CD14-positive monocyte (primary cell): ENCODE data around the gene PKIB. TPM values are rescaled to one million over a fixed set of nuclear protein-coding genes. Genes with fewer than 3 reads are reported as not detected.

Experiments
- DNase-seq, 3 donors: peaks; one replicate each; pipeline ENCODE4 v3.0.0-alpha.2; 2011 to 2022
- H2AFZ ChIP-seq: 2 replicates; pipeline ENCODE4 v1.6.0; 2012; ENCODE audit warnings: mild to moderate bottlenecking, low read depth, low read length, inconsistent platforms; ENCODE audit not compliant: insufficient read depth, poor library complexity, severe bottlenecking
- H3K27ac ChIP-seq, 2 donors: 1 replicate in 1 of 2; 2 replicates in 1 of 2; pipeline ENCODE4 v1.5.1; 2012 to 2013; ENCODE audit warnings: low read length in 2 of 2, control low read depth in 1 of 2, inconsistent platforms in 1 of 2, low read depth in 1 of 2, mild to moderate bottlenecking in 1 of 2
- H3K27me3 ChIP-seq, 2 donors: one replicate each; pipeline versions ENCODE4 v1.6.0 to v1.6.1; 2011 to 2013; ENCODE audit warnings: low read length in 2 of 2; ENCODE audit not compliant: control insufficient read depth in 2 of 2, insufficient read depth in 2 of 2
- H3K36me3 ChIP-seq, 2 donors: replicated peaks in 1 of 2; 1 replicate in 1 of 2; 2 replicates in 1 of 2; pipeline versions ENCODE4 v1.5.1 to v1.6.1; 2012 to 2013; ENCODE audit warnings: low read length in 2 of 2, control low read depth in 1 of 2, inconsistent platforms in 1 of 2, mild to moderate bottlenecking in 1 of 2; ENCODE audit not compliant: insufficient read depth in 2 of 2, control insufficient read depth in 1 of 2
- H3K4me1 ChIP-seq, 2 donors: 1 replicate in 1 of 2; 2 replicates in 1 of 2; pipeline versions ENCODE4 v1.5.1 to v1.6.1; 2012 to 2013; ENCODE audit warnings: low read length in 2 of 2, control low read depth in 1 of 2, inconsistent platforms in 1 of 2, mild to moderate bottlenecking in 1 of 2, moderate library complexity in 1 of 2; ENCODE audit not compliant: insufficient read depth in 2 of 2, control insufficient read depth in 1 of 2
- H3K4me2 ChIP-seq: replicated peaks from 2 replicates; pipeline ENCODE3; 2012; ENCODE audit warnings: low read length, moderate library complexity, mild to moderate bottlenecking; ENCODE audit not compliant: poor library complexity, severe bottlenecking; ENCODE audit errors: extremely low read depth
- H3K4me3 ChIP-seq, 3 experiments: fragments of 200-600 bp in 1 of 3; sonication (generic) in 1 of 3; replicated peaks in 1 of 3; 1 replicate in 2 of 3; 2 replicates in 1 of 3; pipeline ENCODE4 v1.5.1; 2011 to 2013; ENCODE audit warnings: low read length in 3 of 3, mild to moderate bottlenecking in 3 of 3, control low read depth in 2 of 3, low read depth in 2 of 3, inconsistent platforms in 1 of 3, moderate library complexity in 1 of 3
- H3K79me2 ChIP-seq: 2 replicates; pipeline ENCODE4 v1.6.0; 2012; ENCODE audit warnings: mild to moderate bottlenecking, control low read depth, inconsistent platforms, low read length, moderate library complexity; ENCODE audit not compliant: insufficient read depth
- H3K9ac ChIP-seq: 2 replicates; pipeline ENCODE4 v1.6.0; 2017; ENCODE audit warnings: low read length, mild to moderate bottlenecking; ENCODE audit not compliant: insufficient read depth, poor library complexity, severe bottlenecking
- H3K9me3 ChIP-seq, 2 donors: replicated peaks in 1 of 2; 1 replicate in 1 of 2; 2 replicates in 1 of 2; pipeline versions ENCODE4 v1.5.1 to v1.6.1; 2012 to 2013; ENCODE audit warnings: low read length in 2 of 2, control low read depth in 1 of 2; ENCODE audit not compliant: control insufficient read depth in 1 of 2, insufficient read depth in 1 of 2
- H4K20me1 ChIP-seq: 2 replicates; pipeline ENCODE4 v1.6.0; 2012; ENCODE audit warnings: mild to moderate bottlenecking, low read length, control low read depth, moderate library complexity; ENCODE audit not compliant: insufficient read depth
- H3K27ac Mint-ChIP-seq, 7 donors: one replicate each; pipeline ENCODE4 v1.8.0; 2020; ENCODE audit warnings: mild to moderate bottlenecking in 7 of 7, mixed read lengths in 7 of 7, moderate library complexity in 6 of 7, inconsistent platforms in 2 of 7
- H3K27me3 Mint-ChIP-seq, 3 donors: one replicate each; pipeline ENCODE4 v1.8.0; 2021 to 2022; ENCODE audit warnings: low read depth in 3 of 3, mild to moderate bottlenecking in 3 of 3, mixed read lengths in 3 of 3, moderate library complexity in 3 of 3, inconsistent platforms in 1 of 3
- H3K36me3 Mint-ChIP-seq, 2 donors: one replicate each; pipeline ENCODE4 v1.8.0; 2020; ENCODE audit warnings: mixed read lengths in 2 of 2, inconsistent platforms in 1 of 2, mild to moderate bottlenecking in 1 of 2
- H3K4me1 Mint-ChIP-seq: one replicate; pipeline ENCODE4 v1.8.0; 2020; ENCODE audit warnings: mild to moderate bottlenecking, mixed read lengths
- H3K4me3 Mint-ChIP-seq, 2 donors: one replicate each; pipeline ENCODE4 v1.8.0; 2020; ENCODE audit warnings: mild to moderate bottlenecking in 2 of 2, mixed read lengths in 2 of 2, moderate library complexity in 1 of 2
- H3K9me3 Mint-ChIP-seq, 7 donors: one replicate each; pipeline ENCODE4 v1.8.0; 2020 to 2022; ENCODE audit warnings: mixed read lengths in 7 of 7, mild to moderate bottlenecking in 6 of 7, moderate library complexity in 6 of 7, inconsistent platforms in 2 of 7
- WGBS: methylation state at CpG from one replicate; pipeline ENCODE4 v1.1.5; 2013; ENCODE audit warnings: missing lambda C conversion rate; ENCODE audit not compliant: insufficient coverage; 5-methylcytosine and 5-hydroxymethylcytosine counted together
- intact Hi-C, 2 donors: fragments of 100-400 bp; cut with micrococcal nuclease; formaldehyde crosslinking; loops; one replicate each; pipeline versions ENCODE4 v1.15.0 to v1.15.1; 2023
- polyA plus RNA-seq, 3 donors: library from polyadenylated mRNA; depleted of rRNA in 1 of 3; unstranded in 2 of 3; stranded (reverse) in 1 of 3; fragments of 300-500 nt in 2 of 3; fragments of >200 nt in 1 of 3; fragmentation: Illumina TruSeq in 2 of 3; gene quantifications; 1 replicate in 2 of 3; 2 replicates in 1 of 3; pipeline ENCODE4 v1.2.3, GENCODE V29; 2012 to 2021
- TF ChIP-seq, protein P1 (sequence below): fragments of 200-600 bp; IDR thresholded peaks from one replicate; pipeline ENCODE4 v1.8.0; 2022; ENCODE audit warnings: antibody characterized with exemption, mild to moderate bottlenecking

The PKIB gene
- polyA plus RNA-seq, 3 donors = 1.3 to 2.0 (median 1.4) TPM

DNA sequence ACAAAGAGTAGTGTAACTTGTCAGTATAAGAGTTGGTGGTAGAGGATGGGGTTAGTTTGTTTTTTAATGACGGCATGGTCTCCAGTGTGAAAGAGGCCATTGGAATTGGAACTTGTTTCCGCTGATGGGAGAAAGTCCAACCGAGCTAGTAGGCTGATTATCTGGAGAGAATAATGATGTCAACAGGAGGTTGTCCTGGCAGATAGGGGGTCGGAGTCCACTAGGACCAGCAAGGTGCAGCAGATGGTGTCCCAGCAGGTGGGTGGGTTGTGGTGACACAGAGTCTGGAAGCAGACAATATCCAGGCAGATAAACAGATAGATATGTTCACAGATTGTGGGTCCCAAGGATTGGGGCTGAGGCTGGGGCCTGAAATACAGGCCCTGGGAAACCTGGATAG lies 35.1 kb downstream of the PKIB start:
- Histone ChIP-seq H3K27me3 (no peaks in the 10 kb centered on the region), H3K36me3 (no peaks in the 10 kb centered on the region), H3K9me3 (no peaks in the 10 kb centered on the region), H3K4me3 (no peak overlapping the region), H2AFZ (no peak overlapping the region), H3K79me2 (no peaks in the 10 kb centered on the region), H3K9ac (no peak overlapping the region), H3K4me1 (no peaks in the 10 kb centered on the region), H3K27ac (no peak overlapping the region), H3K4me2 (no peak overlapping the region), H4K20me1 (no peaks in the 10 kb centered on the region)
- no peaks in the 10 kb centered on the region for H3K4me1 Mint-ChIP-seq
- no peak overlapping the region for H3K4me3 Mint-ChIP-seq
- TF ChIP-seq, protein P1, sequence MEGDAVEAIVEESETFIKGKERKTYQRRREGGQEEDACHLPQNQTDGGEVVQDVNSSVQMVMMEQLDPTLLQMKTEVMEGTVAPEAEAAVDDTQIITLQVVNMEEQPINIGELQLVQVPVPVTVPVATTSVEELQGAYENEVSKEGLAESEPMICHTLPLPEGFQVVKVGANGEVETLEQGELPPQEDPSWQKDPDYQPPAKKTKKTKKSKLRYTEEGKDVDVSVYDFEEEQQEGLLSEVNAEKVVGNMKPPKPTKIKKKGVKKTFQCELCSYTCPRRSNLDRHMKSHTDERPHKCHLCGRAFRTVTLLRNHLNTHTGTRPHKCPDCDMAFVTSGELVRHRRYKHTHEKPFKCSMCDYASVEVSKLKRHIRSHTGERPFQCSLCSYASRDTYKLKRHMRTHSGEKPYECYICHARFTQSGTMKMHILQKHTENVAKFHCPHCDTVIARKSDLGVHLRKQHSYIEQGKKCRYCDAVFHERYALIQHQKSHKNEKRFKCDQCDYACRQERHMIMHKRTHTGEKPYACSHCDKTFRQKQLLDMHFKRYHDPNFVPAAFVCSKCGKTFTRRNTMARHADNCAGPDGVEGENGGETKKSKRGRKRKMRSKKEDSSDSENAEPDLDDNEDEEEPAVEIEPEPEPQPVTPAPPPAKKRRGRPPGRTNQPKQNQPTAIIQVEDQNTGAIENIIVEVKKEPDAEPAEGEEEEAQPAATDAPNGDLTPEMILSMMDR = no peak
- H3K36me3 Mint-ChIP-seq = no peaks in the 10 kb centered on the region
- intact Hi-C loops = no loop called here
- peaks cover 0 to 5% (median 0%) of the 10 kb centered on the region in 3 donors for H3K27me3 Mint-ChIP-seq
- H3K27ac Mint-ChIP-seq = no peak overlapping the region
- WGBS = 100% methylated on average over 4 of the region's 4 CpGs
- no peaks in the 10 kb centered on the region for H3K9me3 Mint-ChIP-seq
- DNase-seq = no peak

DNA sequence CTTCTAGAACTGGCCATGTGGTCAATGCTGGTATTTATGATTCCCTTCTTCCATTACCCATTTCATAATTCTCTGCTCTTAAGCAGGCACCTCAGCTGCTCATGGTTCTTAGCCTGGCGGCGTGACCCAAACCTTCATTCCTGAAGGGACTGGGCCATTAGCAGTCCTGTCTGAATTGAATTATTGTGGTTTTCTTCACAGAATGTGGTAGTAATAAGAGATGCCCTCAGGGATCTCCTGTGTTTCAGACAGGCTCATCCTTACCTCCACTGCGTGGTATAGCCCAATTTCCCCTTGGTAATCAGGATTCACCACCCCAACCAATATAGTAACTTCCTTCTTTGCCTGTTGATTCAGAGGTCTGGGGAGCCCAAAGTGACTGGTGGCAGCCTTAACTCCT lies 37.6 kb downstream of the PKIB start:
- H3K4me3 Mint-ChIP-seq = no peak overlapping the region
- Histone ChIP-seq H3K9me3 (no peaks in the 10 kb centered on the region), H3K27me3 (no peaks in the 10 kb centered on the region), H2AFZ (no peak overlapping the region), H3K9ac (no peak overlapping the region), H4K20me1 (no peaks in the 10 kb centered on the region), H3K4me3 (no peak overlapping the region), H3K36me3 (no peaks in the 10 kb centered on the region), H3K4me1 (no peaks in the 10 kb centered on the region), H3K27ac (no peak overlapping the region), H3K79me2 (no peaks in the 10 kb centered on the region), H3K4me2 (no peak overlapping the region)
- H3K27ac Mint-ChIP-seq = no peak overlapping the region
- peaks cover 0 to 5% (median 0%) of the 10 kb centered on the region in 3 donors for H3K27me3 Mint-ChIP-seq
- no peaks in the 10 kb centered on the region for H3K9me3 Mint-ChIP-seq
- H3K4me1 Mint-ChIP-seq = no peaks in the 10 kb centered on the region
- TF ChIP-seq, protein P1 = no peak
- intact Hi-C loops = no loop called here
- no CpG with 5 or more reads among the region's 3 CpGs for WGBS
- no peaks in the 10 kb centered on the region for H3K36me3 Mint-ChIP-seq
- DNase-seq = no peak
